GM21717 (cell line): ENCODE results near the gene CNTF.
A peak's percentile ranks its signal among the peaks of the same experiment; 100 is the strongest.

ENCODE experiments used
- ATAC-seq: cut with Tn5 transposase; IDR thresholded peaks from one replicate; pipeline ENCODE4 v1.9.1; 2021; ENCODE audit warnings: mild to moderate bottlenecking, moderate library complexity; ENCODE audit not compliant: unreplicated experiment

Gene CNTF

DNA sequence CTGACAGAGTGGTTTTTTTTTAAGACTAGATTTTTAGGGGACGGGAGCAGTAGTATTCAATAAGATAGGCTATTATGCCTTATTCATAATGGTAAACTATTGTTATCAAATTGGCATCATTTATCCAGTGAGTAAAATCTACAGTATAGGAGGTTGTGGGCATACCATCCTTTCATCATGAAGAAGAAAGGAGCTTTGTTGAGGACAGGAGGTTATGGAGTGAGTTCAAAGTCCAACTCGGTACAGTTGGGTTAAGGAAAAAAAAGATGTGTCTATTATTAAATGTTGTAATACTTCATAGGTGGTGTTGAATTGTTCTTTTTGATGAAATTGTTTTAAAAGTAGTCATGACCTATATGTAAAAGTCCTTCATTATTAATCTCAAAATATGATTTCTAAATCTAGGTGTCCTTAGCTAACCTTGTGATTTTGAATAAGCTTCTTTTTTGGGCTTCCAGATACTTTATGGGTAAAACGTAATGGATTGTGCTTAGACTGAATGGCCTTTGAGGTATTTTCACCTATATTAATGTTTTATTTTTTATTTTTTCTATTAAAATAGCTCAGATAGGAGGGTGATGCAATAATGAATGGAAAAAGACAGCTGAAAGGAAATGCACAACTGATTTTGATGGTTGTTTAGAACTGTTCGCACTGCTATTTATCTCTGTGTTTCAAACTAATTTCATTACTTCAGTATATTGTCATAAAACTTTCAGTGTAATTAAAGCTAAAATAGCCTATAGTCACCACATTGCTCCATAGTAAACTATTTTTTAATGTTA lies 15.3 kb upstream of the CNTF start:
- ATAC-seq = no peak

DNA sequence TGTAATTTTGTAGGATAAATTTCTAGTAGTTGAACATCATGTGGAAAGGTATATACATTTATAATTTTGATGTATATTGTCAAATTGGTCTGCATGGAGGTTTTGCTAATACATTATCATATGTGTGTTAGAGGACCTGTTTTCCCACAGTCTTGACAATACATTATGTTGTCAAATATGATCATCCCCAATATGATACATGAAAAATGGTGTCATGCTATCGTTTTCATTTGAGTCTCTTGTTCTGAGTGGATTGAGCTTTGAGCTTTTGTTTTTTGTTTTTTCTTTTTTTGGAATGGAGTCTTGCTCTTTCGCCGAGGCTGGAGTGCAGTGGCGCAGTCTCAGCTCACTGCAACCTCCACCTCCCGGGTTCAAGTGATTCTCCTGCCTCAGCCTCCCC lies 14.1 kb upstream of the CNTF start:
- no peak for ATAC-seq

DNA sequence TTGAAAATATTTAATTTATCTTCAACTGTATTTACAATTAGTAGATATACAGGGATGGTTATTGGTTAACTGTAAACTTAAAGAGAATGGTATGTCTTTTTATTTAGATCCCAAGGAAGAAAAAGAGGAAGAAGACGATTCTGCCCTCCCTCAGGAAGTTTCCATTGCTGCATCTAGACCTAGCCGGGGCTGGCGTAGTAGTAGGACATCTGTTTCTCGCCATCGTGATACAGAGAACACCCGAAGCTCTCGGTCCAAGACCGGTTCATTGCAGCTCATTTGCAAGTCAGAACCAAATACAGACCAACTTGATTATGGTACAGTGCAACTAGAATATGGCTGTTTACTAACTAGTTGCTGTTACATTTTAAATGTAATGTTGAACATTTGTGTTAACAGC lies 12.7 kb upstream of the CNTF start:
- ATAC-seq = peak; percentile 47

DNA sequence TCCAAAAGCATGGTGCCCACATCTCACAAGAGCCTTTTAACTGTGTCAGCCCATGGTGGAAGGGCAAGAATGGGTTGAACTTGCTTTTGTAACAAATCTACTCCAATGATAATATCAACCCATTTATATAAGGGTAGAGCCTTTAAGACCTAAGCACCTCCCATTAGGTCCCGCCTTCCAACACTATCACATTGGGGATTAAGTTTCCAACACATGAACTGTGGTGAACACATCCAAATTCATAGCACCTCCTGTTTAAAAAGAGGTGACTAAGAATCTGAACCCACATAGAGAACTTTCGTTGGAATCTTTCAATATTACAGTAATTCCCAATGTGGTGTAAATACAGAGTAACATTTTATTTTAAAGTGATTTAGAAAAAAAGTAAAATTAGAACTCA lies 9.2 kb upstream of the CNTF start:
- no peak for ATAC-seq

DNA sequence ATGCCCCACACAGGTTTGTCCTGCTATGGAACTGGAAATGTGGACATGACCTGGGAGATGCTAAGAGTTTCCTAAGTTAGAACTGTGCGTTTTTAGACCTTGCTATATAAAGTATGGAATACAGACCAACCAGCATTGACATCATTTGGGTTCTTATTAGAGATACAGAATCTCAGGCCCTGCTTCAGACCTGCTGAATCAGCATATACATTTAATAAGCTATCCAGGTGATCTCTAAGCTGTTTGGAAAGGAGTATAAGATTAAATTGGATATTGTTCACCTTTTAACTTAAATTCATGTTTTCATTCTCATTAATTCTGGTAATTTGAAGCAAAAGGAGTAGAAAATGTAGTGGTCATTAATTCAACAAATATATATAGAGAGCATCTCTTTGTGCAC lies 6.9 kb upstream of the CNTF start:
- ATAC-seq = no peak

DNA sequence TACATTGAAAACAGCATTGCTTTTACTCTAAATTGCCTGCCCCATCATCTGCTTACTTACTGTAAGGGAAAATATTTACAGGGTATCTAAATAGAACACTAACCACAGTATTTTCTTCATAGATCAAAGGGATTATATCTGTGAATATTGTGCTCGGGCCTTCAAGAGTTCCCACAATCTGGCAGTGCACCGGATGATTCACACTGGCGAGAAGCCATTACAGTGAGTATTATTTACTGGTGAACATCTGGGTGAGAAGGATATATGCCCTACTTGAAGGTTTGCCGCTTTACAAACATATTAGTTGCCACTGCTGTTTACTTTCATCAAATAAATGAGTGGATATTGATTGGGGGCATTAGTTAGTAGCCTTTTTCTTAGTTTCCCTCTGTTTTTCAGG lies 5.9 kb upstream of the CNTF start:
- no peak for ATAC-seq

DNA sequence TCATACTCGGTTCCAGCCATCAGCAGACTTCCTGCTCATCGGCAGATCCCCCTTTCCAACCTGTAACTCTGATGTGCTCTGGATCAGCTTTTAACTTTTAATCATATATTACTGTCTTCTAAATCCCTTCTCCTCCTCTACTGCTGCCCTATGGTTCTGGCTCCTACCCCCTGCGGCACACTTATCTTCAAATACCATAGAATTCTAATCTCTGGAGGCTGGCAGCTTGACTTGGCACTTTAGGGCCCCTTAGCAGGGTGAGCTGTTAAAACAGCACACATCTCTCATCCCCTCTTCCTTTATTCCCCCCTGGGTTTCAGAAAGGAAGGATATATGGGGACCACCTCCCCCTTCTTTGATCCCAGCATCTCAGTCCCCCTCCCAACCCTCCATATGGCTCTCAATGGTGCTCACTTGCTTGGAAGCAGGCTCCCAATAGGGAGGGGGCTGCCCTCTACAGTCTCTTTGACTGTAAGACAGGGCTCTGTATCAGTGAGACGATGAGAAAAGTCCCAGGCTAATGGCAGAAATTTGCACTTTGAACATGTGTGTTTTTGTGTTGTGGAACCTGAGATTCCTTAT lies 4.4 kb upstream of the CNTF start:
- ATAC-seq = no peak

DNA sequence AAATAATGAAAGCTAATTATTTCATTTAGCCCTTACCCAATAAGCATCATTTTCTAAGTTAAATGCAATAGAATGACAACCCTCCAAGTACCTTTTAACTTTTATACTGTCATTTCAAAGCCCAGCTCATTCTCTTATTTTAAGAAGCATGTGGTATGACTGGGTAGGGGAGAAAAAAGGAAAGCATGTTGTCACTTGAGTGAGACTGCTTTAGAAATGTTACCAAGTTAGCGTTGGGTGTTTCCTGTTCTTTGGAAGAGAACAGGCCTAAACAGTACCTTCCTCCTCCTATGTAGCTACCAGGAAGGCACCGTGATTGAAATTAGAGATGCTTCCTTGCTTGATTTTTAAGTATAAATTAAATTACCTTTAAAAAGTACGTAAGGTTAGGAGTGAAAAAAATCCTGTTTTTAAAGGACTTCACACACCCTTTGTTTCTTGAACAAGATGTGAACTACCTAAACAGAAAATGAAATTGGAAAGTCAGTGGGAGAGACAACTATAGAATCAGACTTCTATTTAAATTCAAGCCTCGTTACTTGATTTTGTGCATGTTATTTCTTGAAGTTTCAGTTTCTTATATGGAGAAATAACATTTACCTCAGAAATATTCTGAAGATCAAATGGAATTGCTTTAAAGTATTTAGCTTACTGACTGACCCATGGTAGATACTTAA lies 741 bp upstream of the CNTF start:
- peak; percentile 80 for ATAC-seq

DNA sequence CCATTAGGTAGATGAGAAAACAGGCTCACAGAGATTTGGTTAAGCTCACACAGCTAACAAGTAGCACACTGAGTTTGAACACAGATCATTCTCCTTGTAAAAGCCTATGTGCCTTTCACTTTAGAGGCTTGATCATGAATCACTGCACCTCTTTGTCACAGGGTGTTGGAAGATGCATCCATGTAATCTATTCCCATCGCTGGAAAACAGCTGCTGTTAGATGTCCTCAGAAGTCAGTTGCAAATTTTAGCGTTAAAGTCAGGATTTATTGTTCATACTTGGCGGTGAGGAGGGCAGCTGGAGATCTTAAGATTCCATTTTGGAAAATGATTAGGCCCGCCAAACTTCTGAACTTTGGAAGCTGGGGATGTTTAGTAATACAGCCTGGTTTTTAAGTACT lies 2.6 kb downstream of the CNTF start:
- no peak for ATAC-seq

DNA sequence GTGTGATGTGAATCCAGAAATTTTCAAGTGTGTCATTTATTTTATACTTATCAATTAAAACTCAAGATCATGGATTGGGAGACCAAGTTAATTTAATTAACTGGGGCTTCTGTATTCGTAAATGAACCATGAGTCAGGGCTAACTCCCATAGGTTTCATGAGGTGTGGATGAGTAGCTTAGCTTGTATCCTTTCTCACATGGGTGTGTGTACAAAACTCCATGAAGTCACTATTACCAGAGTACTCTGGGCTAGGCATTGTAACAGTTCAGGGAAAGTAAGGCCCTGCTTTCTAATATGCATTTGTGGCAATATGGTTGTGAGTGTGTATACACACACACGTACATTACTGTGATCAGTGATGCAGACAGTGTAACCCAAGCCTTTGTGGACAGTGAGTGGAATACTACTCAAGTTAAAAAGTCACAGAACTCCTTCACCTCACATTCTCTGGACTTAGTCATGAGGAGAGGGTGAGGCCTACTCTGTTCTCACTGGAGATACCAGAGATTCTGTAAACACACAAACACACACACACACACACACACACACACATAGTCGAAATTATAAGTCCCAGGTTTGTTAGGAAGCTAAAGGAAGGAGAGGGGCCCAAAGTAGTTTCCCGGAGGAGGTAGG lies 3.5 kb downstream of the CNTF start:
- no peak for ATAC-seq

DNA sequence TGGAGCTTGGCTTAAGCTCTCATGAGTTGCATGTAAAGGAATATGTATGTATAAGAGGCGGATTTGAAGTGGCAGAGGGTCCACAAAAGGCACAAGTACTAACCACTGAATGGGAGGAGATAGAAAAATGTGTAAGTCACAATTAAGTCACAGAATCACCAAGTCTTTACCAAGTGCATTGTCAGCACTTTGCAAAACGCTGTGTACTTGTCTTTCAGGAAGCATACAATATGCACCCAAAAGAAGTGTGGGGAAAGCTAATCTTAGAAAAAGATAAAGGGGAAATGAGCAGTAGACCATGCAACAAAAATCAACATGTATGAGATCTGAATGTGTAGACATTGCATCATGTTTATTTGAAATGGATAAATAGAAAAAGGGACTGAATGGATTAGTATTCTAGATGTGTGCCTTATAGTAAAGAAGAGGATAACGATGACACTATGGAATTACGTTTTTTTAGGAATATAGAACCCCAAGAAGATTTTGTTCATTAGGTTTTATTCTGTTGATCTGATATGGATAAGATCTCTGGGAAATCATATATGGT lies 4.5 kb downstream of the CNTF start:
- no peak for ATAC-seq

DNA sequence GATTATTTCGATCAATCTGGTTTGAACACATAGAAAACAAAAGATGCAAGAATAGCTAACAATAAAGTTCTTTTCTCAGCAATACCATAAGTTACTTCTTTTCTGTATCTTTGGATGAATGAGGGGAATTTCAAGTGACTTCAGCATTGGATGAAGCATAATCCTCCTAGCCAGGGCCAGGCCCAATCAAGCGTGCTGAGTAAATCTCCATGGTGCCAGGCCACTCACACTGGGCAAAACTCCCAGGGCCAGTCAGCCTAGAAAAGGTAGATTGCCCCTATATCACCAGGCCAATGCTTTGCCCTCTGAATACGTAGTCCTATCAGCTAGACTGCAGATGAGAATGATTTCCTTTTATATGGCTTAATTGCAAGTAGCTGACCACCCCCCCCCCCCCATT lies 6.0 kb downstream of the CNTF start:
- ATAC-seq = no peak

DNA sequence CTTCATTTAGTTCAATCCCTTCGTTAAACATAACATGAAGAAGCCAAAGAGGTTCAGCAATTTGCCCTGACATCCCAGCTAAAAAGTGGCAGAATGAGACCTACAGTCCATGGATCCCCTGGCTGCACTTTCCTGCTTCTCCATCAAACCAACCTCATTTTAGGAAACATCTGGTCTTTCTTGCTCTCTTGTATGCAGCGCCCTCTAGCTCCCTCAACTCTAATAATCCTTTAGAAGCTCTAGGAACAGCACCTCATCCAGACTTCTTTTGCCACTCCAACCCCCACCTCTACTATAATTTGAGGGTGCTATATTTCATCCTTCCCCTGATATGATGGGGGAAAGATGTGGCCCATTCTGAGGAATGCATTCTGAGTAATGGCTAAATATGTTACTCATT lies 7.4 kb downstream of the CNTF start:
- no peak for ATAC-seq

DNA sequence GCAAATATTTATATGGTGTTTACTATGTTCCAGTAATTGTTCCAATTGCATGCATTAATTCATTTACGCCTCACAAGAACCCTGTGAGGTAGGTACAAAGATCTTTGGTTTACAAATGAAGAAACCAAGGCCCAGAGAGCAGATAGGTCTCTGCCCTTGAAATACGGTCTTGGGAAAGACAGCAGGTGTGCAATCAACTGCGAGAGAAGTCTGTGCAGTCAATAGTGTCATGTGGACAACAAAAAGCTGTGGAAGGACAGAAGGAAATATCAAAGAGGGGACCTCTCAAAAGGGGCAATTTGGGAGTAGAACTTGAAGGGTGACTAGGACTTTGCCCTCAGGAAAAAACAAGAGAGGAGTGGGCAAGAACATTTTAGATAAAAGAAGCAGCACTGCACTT lies 8.9 kb downstream of the CNTF start:
- ATAC-seq = no peak

DNA sequence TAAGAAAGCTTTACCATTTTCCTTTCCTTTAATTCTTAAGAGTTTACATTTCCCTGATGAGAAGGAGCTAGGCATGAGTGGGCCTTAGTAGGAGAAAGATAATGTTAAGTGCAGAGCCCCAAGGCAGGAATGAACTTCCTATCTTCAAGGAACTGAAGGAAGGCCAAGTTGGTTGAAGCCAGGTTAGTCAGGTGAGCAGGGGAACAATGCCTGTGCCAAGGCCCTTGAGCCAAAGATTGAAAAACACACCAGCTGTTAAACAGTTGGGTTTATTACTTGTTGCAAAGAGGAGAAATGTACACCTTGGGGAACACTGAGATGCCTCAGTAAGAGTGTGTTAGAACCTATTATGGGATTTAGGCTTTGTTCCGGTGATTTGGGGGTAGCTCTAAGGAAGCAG lies 10.0 kb downstream of the CNTF start:
- ATAC-seq = no peak

DNA sequence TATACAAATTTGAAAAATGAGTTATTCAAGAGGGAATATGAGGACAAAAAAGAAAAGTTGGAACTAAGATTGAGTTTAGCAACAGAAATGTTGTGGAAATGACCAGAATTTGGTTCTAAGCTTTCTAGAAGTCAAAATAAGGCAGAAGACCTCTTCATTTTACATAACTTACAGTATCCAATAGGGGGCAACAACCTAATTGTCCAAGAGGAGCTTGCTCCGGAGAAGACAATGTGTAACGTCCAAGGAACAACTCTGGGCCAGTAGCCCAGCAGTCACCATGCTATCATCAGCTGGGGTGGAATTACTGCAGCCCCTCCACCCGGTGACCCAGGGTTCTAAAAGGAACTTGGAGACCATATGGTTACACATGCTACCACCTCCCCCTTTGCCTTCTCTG lies 14.1 kb downstream of the CNTF start:
- ATAC-seq = no peak

DNA sequence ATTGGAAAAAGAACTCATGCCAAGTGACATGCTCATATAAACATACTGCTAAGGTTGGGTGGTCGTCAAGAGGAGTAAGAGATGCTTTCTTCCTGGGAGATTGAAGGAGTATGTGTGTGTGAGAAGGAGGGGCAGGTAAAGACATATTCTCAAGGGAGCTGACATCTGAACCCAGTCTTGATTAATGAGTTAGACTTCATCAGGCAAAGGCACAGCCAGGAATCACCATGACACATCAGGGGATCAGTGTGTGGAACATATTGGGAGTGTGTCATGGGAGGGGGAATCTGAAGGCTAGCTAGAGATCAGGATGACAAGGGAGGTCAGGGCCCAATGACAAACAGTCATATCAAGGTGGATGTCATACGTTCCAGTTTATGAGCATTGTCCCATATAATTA lies 14.9 kb downstream of the CNTF start:
- no peak for ATAC-seq

DNA sequence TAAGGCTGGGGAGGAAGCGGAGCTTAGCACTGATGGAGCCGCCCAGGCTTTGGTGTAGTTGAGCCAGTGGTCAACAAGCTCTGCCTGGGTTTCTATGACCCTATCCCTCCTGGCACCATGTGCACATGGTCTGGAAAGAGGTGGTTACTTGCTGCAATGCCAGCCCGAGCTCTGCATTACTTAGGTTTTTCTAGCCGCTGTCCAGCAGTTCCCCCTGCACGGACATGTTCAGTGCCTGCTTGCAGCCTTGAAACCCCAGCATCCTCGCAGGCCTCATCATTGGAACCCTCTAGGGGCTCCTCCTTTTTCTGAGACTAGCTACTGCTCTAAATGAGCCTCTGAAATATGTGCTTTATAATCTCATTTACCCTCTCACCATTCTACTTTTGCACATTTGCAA lies 16.6 kb downstream of the CNTF start:
- ATAC-seq = no peak

DNA sequence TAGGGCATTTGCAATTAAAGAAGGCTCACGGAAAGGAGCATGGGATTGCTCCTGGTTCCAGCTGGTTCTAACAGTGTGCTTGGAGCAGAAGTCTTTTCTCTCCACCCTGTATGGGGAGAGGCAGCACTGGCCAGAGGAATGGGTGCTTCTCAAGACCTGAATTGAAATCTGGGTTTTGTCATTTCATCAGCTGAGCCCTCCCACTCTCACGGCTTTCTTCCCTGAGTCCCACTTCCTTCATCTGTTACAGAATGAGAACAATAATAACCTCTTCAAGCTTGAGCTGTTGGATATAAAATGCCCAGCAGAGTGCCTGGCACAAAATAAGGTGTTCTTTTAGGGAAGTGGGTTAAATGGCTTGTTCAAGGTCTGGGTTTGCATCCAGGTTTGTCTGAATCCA lies 17.2 kb downstream of the CNTF start:
- ATAC-seq = no peak

DNA sequence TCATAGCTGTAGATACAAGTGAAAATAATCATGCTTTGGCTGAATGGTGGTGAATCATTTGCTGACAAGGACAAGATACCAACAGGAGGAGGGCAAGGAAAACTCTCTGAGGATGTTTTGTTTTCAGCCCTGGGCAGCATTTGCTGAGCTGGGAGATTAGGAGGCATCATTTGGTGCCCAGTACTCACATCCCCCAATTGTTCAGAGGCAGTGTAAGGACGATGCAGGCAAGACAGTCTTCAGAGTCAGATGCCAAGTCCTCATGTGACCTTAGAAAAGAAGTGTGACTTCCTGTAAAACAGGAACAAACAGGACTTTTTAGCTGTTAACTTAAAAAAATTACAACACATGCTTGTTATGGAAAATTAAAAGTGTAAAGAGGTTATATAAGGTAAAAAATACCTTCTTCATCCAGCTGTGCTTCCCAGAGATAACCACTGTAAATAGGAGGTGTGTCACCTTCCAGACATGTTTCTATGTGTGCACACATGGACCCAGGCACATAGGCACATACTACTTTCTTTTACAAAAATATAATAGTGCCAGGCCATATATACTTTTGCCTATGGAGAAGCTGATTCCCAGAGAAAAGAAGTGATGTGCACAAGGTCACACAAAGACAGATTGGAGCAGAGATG lies 18.0 kb downstream of the CNTF start:
- no peak for ATAC-seq

DNA sequence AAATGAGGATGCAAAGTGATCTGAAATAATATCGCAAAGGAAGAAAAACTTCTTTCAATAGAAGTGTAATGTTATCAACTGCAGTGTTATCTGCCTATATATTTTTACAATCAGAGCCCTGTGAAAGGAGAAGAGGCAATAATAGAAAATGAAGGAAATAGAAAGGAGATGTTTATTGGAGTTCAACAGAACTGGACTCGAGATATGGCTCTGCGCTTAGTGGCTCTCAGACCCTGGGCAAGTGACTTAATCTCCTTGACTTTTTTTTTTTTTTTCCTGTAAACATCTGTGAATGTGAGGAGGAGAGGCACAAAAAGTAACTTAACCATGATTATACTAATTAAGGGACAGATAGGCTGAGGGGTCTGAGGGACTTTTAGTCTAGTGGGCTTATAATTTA lies 18.9 kb downstream of the CNTF start:
- ATAC-seq = no peak
